GOT3 (cell line): Measurements from ENCODE around the gene NEDD4L.

ENCODE experiments used
- DNase-seq: peaks from one replicate; lab custom pipeline; 2025; ENCODE audit warnings: mixed read lengths; lab: John Stamatoyannopoulos, UW

NEDD4L gene

GRCh38 chr18:58186258-58186948 lies 142.4 kb downstream of the NEDD4L start:
- DNase-seq = no peak

- DNase-seq = no peak
Measured at GRCh38 chr18:58187674-58188073, 143.6 kb downstream of the NEDD4L start.

GRCh38 chr18:58188996-58189395 lies 145.0 kb downstream of the NEDD4L start:
- no peak for DNase-seq

GRCh38 chr18:58190842-58191530 lies 147.0 kb downstream of the NEDD4L start:
- no peak for DNase-seq

GRCh38 chr18:58191626-58192025 lies 147.6 kb downstream of the NEDD4L start:
- no peak for DNase-seq

- DNase-seq = no peak
Measured at GRCh38 chr18:58192519-58192918, 148.5 kb downstream of the NEDD4L start.

GRCh38 chr18:58194028-58194427 lies 150.0 kb downstream of the NEDD4L start:
- DNase-seq = no peak

GRCh38 chr18:58195278-58195765 lies 151.3 kb downstream of the NEDD4L start:
- DNase-seq = no peak

GRCh38 chr18:58196164-58196563 lies 152.1 kb downstream of the NEDD4L start:
- DNase-seq = no peak

GRCh38 chr18:58196881-58197872 lies 153.2 kb downstream of the NEDD4L start:
- DNase-seq = no peak

- DNase-seq = no peak
Measured at GRCh38 chr18:58201268-58201667, 157.2 kb downstream of the NEDD4L start.

- DNase-seq = no peak
Measured at GRCh38 chr18:58201733-58202730, 158.0 kb downstream of the NEDD4L start.

GRCh38 chr18:58204776-58205442 lies 160.9 kb downstream of the NEDD4L start:
- DNase-seq = no peak

- DNase-seq = no peak
Measured at GRCh38 chr18:58205443-58206160, 161.6 kb downstream of the NEDD4L start.

- no peak for DNase-seq
Measured at GRCh38 chr18:58207520-58208152, 163.6 kb downstream of the NEDD4L start.

- no peak for DNase-seq
Measured at GRCh38 chr18:58208207-58208932, 164.3 kb downstream of the NEDD4L start.

GRCh38 chr18:58209326-58209725 lies 165.3 kb downstream of the NEDD4L start:
- DNase-seq = no peak

- DNase-seq = no peak
Measured at GRCh38 chr18:58211510-58211909, 167.5 kb downstream of the NEDD4L start.

GRCh38 chr18:58212274-58212673 lies 168.2 kb downstream of the NEDD4L start:
- no peak for DNase-seq
